ENCODE data around the gene EVL. TPM values are rescaled to one million over a fixed set of nuclear protein-coding genes. Genes with fewer than 3 reads are reported as not detected.

The EVL gene
- total RNA-seq, 2 experiments from 2014 or later = 340 to 351 TPM

GRCh38 chr14:100056964-100057795 lies 8.0 kb upstream of the EVL start:
- CTCF ChIA-PET = interaction anchor here (0.7 to 4.4 kb wide), 13 partner anchors 8 to 81 kb away, joined by 3 to 60 read pairs (median 6); partner anchors contain the start of gene EVL
- POLR2A ChIA-PET = interaction anchor here (0.9 to 21.3 kb wide), 2 partner anchors 9 to 19 kb away, joined by 3 to 521 read pairs; partner anchors contain the start of gene EVL
- peaks cover 14% of the 10 kb centered on the region for H3K36me3 Mint-ChIP-seq (ENCODE audit: low read depth)
- H3K27ac Mint-ChIP-seq = peak overlapping the region; percentile 87
- ATAC-seq (peak; percentile 35), DNase-seq (peak; percentile 31)
- peak; percentile 65 for TF ChIP-seq CTCF (IDR thresholded peaks at IDR 0.05)
- H3K9me3 Mint-ChIP-seq = no peaks in the 10 kb centered on the region
- H3K27me3 Mint-ChIP-seq = no peaks in the 10 kb centered on the region
- H3K4me3 Mint-ChIP-seq = peak overlapping the region; percentile 43
- intact Hi-C loops (cut with micrococcal nuclease) = no loop called here
- peaks cover 61% of the 10 kb centered on the region for H3K4me1 Mint-ChIP-seq (ENCODE audit: low read depth)

GRCh38 chr14:100058777-100059437 lies 6.3 kb upstream of the EVL start:
- CTCF ChIA-PET = interaction anchor here (0.7 to 4.4 kb wide), 4 partner anchors 10 to 133 kb away, joined by 4 to 60 read pairs (median 20); partner anchors contain the start of gene EVL
- no peaks in the 10 kb centered on the region for H3K27me3 Mint-ChIP-seq
- ATAC-seq = peak; percentile 27
- peak overlapping the region; percentile 68 for H3K4me3 Mint-ChIP-seq
- no peak for DNase-seq
- H3K36me3 Mint-ChIP-seq (ENCODE audit: low read depth) = peaks cover 14% of the 10 kb centered on the region
- intact Hi-C loops (cut with micrococcal nuclease) = no loop called here
- H3K4me1 Mint-ChIP-seq (ENCODE audit: low read depth) = peaks cover 78% of the 10 kb centered on the region
- POLR2A ChIA-PET = interaction anchor here (0.9 to 21.3 kb wide), 3 partner anchors 17 to 53 kb away, joined by 4 to 521 read pairs (median 6); partner anchors contain the start of gene EVL
- H3K9me3 Mint-ChIP-seq = no peaks in the 10 kb centered on the region
- no peak for TF ChIP-seq CTCF (IDR thresholded peaks at IDR 0.05)
- peak overlapping the region; percentile 82 for H3K27ac Mint-ChIP-seq

GRCh38 chr14:100059438-100059781 lies 5.8 kb upstream of the EVL start:
- no peaks in the 10 kb centered on the region for H3K9me3 Mint-ChIP-seq
- TF ChIP-seq CTCF (IDR thresholded peaks at IDR 0.05) = no peak
- DNase-seq (peak; percentile 28), ATAC-seq (no peak)
- peaks cover 14% of the 10 kb centered on the region for H3K36me3 Mint-ChIP-seq (ENCODE audit: low read depth)
- ChIA-PET CTCF (interaction anchor here (1.2 to 4.4 kb wide), 3 partner anchors 10 to 49 kb away, joined by 4 to 60 read pairs (median 37); partner anchors contain the start of gene EVL), POLR2A (interaction anchor here (0.9 to 21.3 kb wide), 3 partner anchors 16 to 52 kb away, joined by 4 to 521 read pairs (median 6); partner anchors contain the start of gene EVL)
- peak overlapping the region; percentile 68 for H3K4me3 Mint-ChIP-seq
- H3K27me3 Mint-ChIP-seq = no peaks in the 10 kb centered on the region
- H3K27ac Mint-ChIP-seq = peak overlapping the region; percentile 82
- intact Hi-C loops (cut with micrococcal nuclease) = no loop called here
- peaks cover 80% of the 10 kb centered on the region for H3K4me1 Mint-ChIP-seq (ENCODE audit: low read depth)

- POLR2A ChIA-PET = interaction anchor here (1.3 to 21.3 kb wide), 2 partner anchors 15 to 36 kb away, joined by 3 to 521 read pairs; partner anchors contain the start of gene EVL
- Mint-ChIP-seq H3K4me1 (ENCODE audit: low read depth) (peaks cover 76% of the 10 kb centered on the region), H3K27me3 (no peaks in the 10 kb centered on the region), H3K27ac (peak overlapping the region; percentile 82), H3K9me3 (no peaks in the 10 kb centered on the region), H3K4me3 (peak overlapping the region; percentile 74), H3K36me3 (ENCODE audit: low read depth) (peaks cover 16% of the 10 kb centered on the region)
- TF ChIP-seq CTCF (IDR thresholded peaks at IDR 0.05) = no peak
- intact Hi-C loops (cut with micrococcal nuclease) = loop anchor here (10.0 kb wide), 2 partner anchors 314 to 796 kb away; partner anchors contain the start of gene WDR25
- no peak for DNase-seq
- CTCF ChIA-PET = interaction anchor here (1.0 to 26.8 kb wide), 5 partner anchors 8 to 42 kb away, joined by 3 to 913 read pairs (median 11); no protein-coding TSS in a partner anchor
- no peak for ATAC-seq
Observed at GRCh38 chr14:100060760-100061159, 4.5 kb upstream of the EVL start.

All from activated CD8-positive, alpha-beta T cell treated with anti-CD3 and anti-CD28 coated beads for 36 hours (primary cell).